GM23338 (cell line): Measurements from ENCODE around the gene WSB2. TPM values are rescaled to one million over a fixed set of nuclear protein-coding genes. Genes with fewer than 3 reads are reported as not detected.
A peak's percentile ranks its signal among the peaks of the same experiment; 100 is the strongest.

Experiments used
- ATAC-seq: fragments of 200-7000 bp; cut with Tn5 transposase; 3 replicates; pipeline ENCODE4 v1.9.1; 2020
- DNase-seq: peaks from one replicate; pipeline ENCODE4 v3.0.0-alpha.2; 2015; ENCODE audit warnings: low spot score
- H2AFZ ChIP-seq: fragments of 200-600 bp; sonication (generic); 2 replicates; pipeline ENCODE4 v1.8.0; 2016; ENCODE audit warnings: antibody characterized with exemption, mild to moderate bottlenecking, moderate library complexity
- H3F3A ChIP-seq: fragments of 200-600 bp; sonication (generic); replicated peaks from 2 replicates; pipeline ENCODE4 v1.8.0; 2017; ENCODE audit warnings: antibody characterized with exemption, mixed run types, low read depth
- H3K27ac ChIP-seq: fragments of 200-600 bp; sonication (generic); 2 replicates; pipeline ENCODE4 v1.6.1; 2016; ENCODE audit warnings: low read depth
- H3K27me3 ChIP-seq: fragments of 200-600 bp; sonication (generic); 2 replicates; pipeline ENCODE4 v1.8.0; 2016; ENCODE audit warnings: mild to moderate bottlenecking, mixed run types, moderate library complexity; ENCODE audit not compliant: insufficient read depth
- H3K36me3 ChIP-seq: fragments of 200-600 bp; sonication (generic); 2 replicates; pipeline ENCODE4 v1.8.0; 2016; ENCODE audit warnings: mild to moderate bottlenecking; ENCODE audit not compliant: insufficient read depth
- H3K4me1 ChIP-seq: fragments of 200-600 bp; sonication (generic); 2 replicates; pipeline ENCODE4 v1.8.0; 2016; ENCODE audit warnings: mild to moderate bottlenecking, moderate library complexity; ENCODE audit not compliant: insufficient read depth
- H3K4me2 ChIP-seq: fragments of 200-600 bp; sonication (generic); 2 replicates; pipeline ENCODE4 v1.7.1; 2017; ENCODE audit warnings: mixed run types
- H3K4me3 ChIP-seq: fragments of 200-600 bp; sonication (generic); 2 replicates; pipeline ENCODE4 v1.6.1; 2016; ENCODE audit warnings: mixed run types
- H3K79me2 ChIP-seq: fragments of 200-600 bp; sonication (generic); replicated peaks from 2 replicates; pipeline ENCODE4 v1.8.0; 2017; ENCODE audit warnings: mild to moderate bottlenecking; ENCODE audit not compliant: insufficient read depth
- H3K9me2 ChIP-seq: fragments of 200-600 bp; sonication (generic); 2 replicates; pipeline ENCODE4 v1.8.0; 2017; ENCODE audit not compliant: insufficient read depth
- H4K20me1 ChIP-seq: fragments of 200-600 bp; sonication (generic); replicated peaks from 2 replicates; pipeline ENCODE4 v1.8.0; 2017; ENCODE audit warnings: mild to moderate bottlenecking; ENCODE audit not compliant: insufficient read depth
- H3K27ac Mint-ChIP-seq: 2 replicates; pipeline ENCODE4 v1.8.0; 2020; ENCODE audit warnings: inconsistent platforms, mild to moderate bottlenecking, moderate library complexity, mixed read lengths
- H3K27me3 Mint-ChIP-seq: 3 replicates; pipeline ENCODE4 v1.8.0; 2022; ENCODE audit warnings: low read depth, mild to moderate bottlenecking, moderate library complexity, mixed read lengths, inconsistent platforms; ENCODE audit not compliant: insufficient read depth, poor library complexity
- H3K36me3 Mint-ChIP-seq: 3 replicates; pipeline ENCODE4 v1.8.0; 2021; ENCODE audit warnings: low read depth, mild to moderate bottlenecking, inconsistent platforms, moderate library complexity, mixed read lengths
- H3K4me1 Mint-ChIP-seq: 3 replicates; pipeline ENCODE4 v1.8.0; 2020; ENCODE audit warnings: mild to moderate bottlenecking, inconsistent platforms, mixed read lengths
- H3K4me3 Mint-ChIP-seq: 3 replicates; pipeline ENCODE4 v1.8.0; 2021; ENCODE audit warnings: moderate library complexity, mild to moderate bottlenecking, inconsistent platforms, mixed read lengths
- H3K9me3 Mint-ChIP-seq: 3 replicates; pipeline ENCODE4 v1.8.0; 2020; ENCODE audit warnings: moderate library complexity, mild to moderate bottlenecking, inconsistent platforms, mixed read lengths
- CREB1 ChIP-seq: fragments of 250-450 bp; sonication (Bioruptor Pico); IDR thresholded peaks from 2 replicates; pipeline ENCODE4 v1.5.0; 2020; ENCODE audit warnings: low read depth, mild to moderate bottlenecking, moderate library complexity
- CTCF ChIP-seq, 2 experiments: fragments of 200-600 bp in 1 of 2; sonication (generic) in 1 of 2; conservative IDR thresholded peaks; 2 replicates each; pipeline versions ENCODE4 v1.5.1 to v1.6.1; 2016 to 2017; ENCODE audit warnings: antibody characterized with exemption in 2 of 2, low read depth in 2 of 2, mild to moderate bottlenecking in 2 of 2, moderate library complexity in 1 of 2
- ETS1 ChIP-seq: IDR thresholded peaks from 2 replicates; pipeline ENCODE4 v1.6.1; 2016; ENCODE audit warnings: antibody characterized with exemption
- EZH2 ChIP-seq: fragments of 200-600 bp; sonication (generic); IDR thresholded peaks from one replicate; pipeline ENCODE4 v1.8.0; 2017; ENCODE audit warnings: antibody characterized with exemption, mild to moderate bottlenecking, low read depth; ENCODE audit not compliant: unreplicated experiment
- EZH2phosphoT487 ChIP-seq: fragments of 200-600 bp; sonication (generic); IDR thresholded peaks from one replicate; pipeline ENCODE4 v1.8.1; 2018; ENCODE audit warnings: antibody characterized with exemption; ENCODE audit not compliant: unreplicated experiment
- JUNB ChIP-seq: IDR thresholded peaks from one replicate; pipeline ENCODE4 v1.6.1; 2016; ENCODE audit warnings: antibody characterized with exemption; ENCODE audit not compliant: unreplicated experiment
- NANOG ChIP-seq: IDR thresholded peaks from 2 replicates; pipeline ENCODE4 v1.6.1; 2016; ENCODE audit warnings: antibody characterized with exemption, borderline replicate concordance
- POLR2AphosphoS5 ChIP-seq: IDR thresholded peaks from 2 replicates; pipeline ENCODE4 v1.6.1; 2016; ENCODE audit warnings: antibody characterized with exemption, low read depth
- REST ChIP-seq: IDR thresholded peaks from one replicate; pipeline ENCODE4 v1.6.1; 2018; ENCODE audit warnings: antibody characterized with exemption; ENCODE audit not compliant: unreplicated experiment
- STAT1 ChIP-seq: IDR thresholded peaks from one replicate; pipeline ENCODE4 v1.6.1; 2016; ENCODE audit warnings: antibody characterized with exemption; ENCODE audit not compliant: unreplicated experiment
- ZNF114 ChIP-seq: fragments of 250-450 bp; sonication (Bioruptor Pico); IDR thresholded peaks from 2 replicates; pipeline ENCODE4 v1.5.0; 2020; ENCODE audit warnings: mild to moderate bottlenecking, moderate library complexity
- ZNF331 ChIP-seq: fragments of 250-450 bp; sonication (Bioruptor Pico); IDR thresholded peaks from 2 replicates; pipeline ENCODE4 v1.5.0; 2020; ENCODE audit warnings: low read depth, mild to moderate bottlenecking, moderate library complexity
- ZNF462 ChIP-seq: fragments of 250-450 bp; sonication (Bioruptor Pico); IDR thresholded peaks from 2 replicates; pipeline ENCODE4 v1.5.0; 2020; ENCODE audit warnings: mild to moderate bottlenecking, moderate library complexity
- polyA plus RNA-seq: library from polyadenylated mRNA; unstranded; fragments of >200 nt; fragmentation: Nextera tagmentation; extraction: Ambion mirVana; gene quantifications from 2 replicates; pipeline ENCODE4 v1.2.1, GENCODE V29; 2016
- total RNA-seq: library from RNA; depleted of rRNA; stranded (reverse); fragments of >200 nt; shearing (Covaris generic); gene quantifications from 2 replicates; pipeline ENCODE4 v1.2.3, GENCODE V29; 2014

Gene WSB2
- total and polyA plus RNA-seq, 2 experiments from 2014 or later: 36.6 to 60.8 TPM

DNA sequence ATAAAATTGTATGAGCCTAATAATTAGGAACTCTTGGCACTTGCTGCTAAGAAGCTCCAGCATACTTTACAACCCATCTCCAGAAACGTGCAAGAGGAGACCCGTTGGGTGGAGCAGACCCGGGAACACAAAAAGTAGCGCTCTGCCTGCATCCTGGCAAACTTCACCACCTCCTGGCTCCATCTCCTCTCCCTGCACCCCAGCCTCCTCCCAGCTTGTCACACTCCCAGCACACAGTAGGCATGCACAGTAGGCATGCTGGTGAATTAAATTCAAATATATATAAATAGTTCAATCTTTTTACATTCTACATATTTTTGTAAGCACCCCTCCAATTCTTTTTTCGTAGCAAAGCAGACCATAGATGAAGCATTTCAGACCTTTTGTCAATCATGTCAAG is 41.6 kb upstream of the WSB2 start:
- peak overlapping the region; percentile 92; the same call in 1 of the 2 replicates for H3K27ac Mint-ChIP-seq
- Histone ChIP-seq H3K4me2 (peak overlapping the region; percentile 98), H3K36me3 (peaks cover 15% of the 10 kb centered on the region), H3K4me1 (peaks cover 36% of the 10 kb centered on the region), H3K4me3 (peak overlapping the region; percentile 93), H3F3A (peaks cover 14% of the 10 kb centered on the region), H3K27me3 (no peaks in the 10 kb centered on the region), H3K27ac (peak overlapping the region; percentile 95), H3K79me2 (peaks cover 70% of the 10 kb centered on the region), H2AFZ (no peak overlapping the region), H4K20me1 (no peaks in the 10 kb centered on the region; the same call in none of the 2 replicates), H3K9me2 (no peaks in the 10 kb centered on the region)
- peak; percentile 35 for DNase-seq
- H3K4me3 Mint-ChIP-seq: peak overlapping the region; percentile 96
- H3K36me3 Mint-ChIP-seq: peaks cover 26% of the 10 kb centered on the region
- peak; percentile 4; the same call in 2 of the 3 replicates for ATAC-seq
- TF ChIP-seq CREB1 (CRISPR knock-in tag) (no peak), JUNB (no peak), NANOG (no peak), EZH2 (no peak), POLR2AphosphoS5 (no peak), ZNF114 (CRISPR knock-in tag) (no peak), EZH2phosphoT487 (no peak), ETS1 (no peak), ZNF462 (CRISPR knock-in tag) (no peak), REST (no peak), ZNF331 (CRISPR knock-in tag) (no peak), CTCF (conservative IDR thresholded peaks at IDR 0.05; ENCODE audit: low read depth in 2 of 2) (no peak), STAT1 (no peak)
- H3K9me3 Mint-ChIP-seq: no peaks in the 10 kb centered on the region; the same call in 2 of the 3 replicates
- H3K4me1 Mint-ChIP-seq: peaks cover 23% of the 10 kb centered on the region
- no peaks in the 10 kb centered on the region for H3K27me3 Mint-ChIP-seq
